Activated T-cell treated with anti-CD3 and anti-CD28 coated beads for 4 hours (primary cell): ENCODE data around the gene ANKRD29.
"Not testable (repeated sequence)": the region's sequence is repeated elsewhere in the genome, so short reads cannot be mapped to it uniquely, and the experiment has no call there.

ENCODE experiments used
- DNase-seq: peaks from one replicate; pipeline ENCODE4 v3.0.0-alpha.2; 2020

ANKRD29 gene

DNA sequence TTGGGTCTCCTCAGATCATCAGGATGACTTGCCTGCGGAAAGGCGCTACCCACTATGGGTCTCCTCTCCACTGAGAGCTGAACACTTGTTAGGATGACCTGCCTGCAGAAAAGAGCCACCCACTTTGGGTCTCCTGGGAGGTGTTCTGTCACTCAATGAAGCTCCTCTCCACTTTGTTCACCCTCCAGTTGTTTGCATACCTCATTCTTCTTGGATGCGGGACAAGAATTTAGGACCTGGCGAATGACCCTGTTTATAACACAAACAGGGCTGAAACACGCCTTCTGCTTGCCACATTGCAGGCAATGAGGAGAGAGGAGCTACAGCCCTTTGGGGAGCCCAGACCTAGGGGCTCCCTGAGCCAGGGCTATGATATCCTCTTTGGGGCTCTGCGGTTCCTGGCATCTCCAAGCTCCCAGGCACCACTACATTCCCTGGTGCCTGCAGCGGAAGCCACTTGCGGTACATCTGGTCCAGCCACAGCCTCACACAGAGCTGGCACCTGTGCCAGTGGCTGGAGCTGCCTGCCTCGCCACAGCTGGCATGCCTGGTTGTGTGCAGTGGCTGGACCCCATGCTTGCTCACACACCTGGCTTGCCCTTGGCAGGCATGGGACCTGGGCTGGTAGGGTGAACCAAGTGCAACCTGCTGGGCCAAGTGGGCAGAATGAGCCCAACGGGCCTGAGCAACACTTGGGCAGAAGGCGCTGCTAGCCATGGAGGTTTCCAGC is 20.6 kb downstream of the ANKRD29 start:
- no peak for DNase-seq

DNA sequence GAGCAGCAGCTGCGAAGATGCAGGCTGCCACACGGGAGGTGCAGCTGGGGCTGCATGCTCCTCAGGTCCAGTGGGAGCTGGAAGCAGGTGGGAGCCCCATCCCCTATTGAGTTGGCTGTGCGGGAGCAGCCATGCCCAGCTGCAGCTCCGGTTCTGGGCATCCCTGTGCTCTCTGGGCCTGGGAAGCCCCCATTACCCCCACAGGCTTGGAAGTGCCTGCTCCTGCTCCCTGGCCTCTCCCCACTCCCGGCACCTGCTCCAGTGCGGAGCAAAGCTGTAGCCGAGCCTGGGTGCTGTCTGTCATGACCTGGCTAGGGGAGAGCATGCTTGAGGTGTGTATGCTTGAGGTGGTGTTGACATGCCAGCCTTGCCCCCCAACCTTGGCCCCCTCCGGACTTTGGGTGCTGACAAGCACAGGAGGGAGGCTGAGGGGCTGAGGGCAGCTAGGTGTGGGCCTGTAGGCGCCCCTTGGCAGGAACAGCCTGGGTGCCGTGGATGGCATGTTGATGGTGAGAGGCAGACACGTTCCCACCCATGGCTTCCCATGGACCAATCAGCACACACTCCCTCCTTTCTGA is 21.5 kb downstream of the ANKRD29 start:
- no peak for DNase-seq

DNA sequence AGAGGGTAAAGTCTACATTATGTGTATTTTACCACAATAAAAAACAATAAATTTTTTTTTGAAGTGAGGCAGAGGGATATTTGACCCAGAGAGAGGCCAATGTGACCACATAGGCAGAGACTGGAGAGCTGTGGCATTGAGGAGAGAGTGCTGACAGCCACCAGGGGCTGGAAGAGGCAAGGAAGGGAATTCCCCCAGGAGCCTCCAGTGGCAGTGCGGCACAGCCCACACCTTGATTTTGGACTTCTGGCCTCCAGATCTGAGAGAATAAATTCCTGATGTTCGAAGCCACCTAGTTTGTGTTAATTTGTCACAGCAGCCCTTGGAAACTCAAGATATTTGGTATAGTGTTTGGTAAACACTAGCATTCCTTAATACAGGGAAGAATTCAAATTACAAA is 22.7 kb downstream of the ANKRD29 start:
- no peak for DNase-seq

DNA sequence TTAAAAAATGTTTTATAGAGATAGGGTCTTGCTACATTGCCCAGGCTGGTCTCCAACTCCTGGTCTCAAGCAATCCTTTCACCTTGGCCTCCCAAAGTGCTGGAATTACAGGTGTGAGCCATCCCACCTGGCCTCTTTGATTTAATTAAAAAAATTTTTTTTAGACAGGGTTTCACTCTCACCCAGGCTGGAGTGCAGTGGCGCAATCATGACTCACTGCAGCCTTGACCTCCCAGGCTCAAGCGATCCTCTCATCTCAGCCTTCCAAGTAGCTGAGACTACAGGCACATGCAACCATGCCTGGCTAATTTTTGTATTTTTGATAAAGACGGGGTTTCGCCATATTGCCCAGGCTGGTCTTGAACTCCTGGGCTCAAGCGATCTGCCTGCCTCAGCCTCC is 26.3 kb downstream of the ANKRD29 start:
- DNase-seq = not testable (repeated sequence)

DNA sequence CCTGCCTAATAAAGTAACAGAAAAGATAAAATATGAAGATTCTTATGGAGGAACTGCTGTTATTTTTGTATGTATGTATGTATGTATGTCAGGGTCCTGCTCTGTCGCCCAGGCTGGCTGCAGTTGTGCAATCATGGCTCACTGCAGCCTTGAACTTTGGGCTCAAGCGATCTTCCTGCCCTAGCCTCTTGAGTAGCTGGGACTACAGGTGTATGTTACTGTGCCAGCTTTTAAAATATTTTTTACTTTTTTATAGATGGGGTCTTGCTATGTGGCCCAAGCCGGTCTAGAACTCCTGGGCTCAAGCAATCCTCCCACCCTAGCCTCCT is 26.7 kb downstream of the ANKRD29 start:
- DNase-seq = no peak

DNA sequence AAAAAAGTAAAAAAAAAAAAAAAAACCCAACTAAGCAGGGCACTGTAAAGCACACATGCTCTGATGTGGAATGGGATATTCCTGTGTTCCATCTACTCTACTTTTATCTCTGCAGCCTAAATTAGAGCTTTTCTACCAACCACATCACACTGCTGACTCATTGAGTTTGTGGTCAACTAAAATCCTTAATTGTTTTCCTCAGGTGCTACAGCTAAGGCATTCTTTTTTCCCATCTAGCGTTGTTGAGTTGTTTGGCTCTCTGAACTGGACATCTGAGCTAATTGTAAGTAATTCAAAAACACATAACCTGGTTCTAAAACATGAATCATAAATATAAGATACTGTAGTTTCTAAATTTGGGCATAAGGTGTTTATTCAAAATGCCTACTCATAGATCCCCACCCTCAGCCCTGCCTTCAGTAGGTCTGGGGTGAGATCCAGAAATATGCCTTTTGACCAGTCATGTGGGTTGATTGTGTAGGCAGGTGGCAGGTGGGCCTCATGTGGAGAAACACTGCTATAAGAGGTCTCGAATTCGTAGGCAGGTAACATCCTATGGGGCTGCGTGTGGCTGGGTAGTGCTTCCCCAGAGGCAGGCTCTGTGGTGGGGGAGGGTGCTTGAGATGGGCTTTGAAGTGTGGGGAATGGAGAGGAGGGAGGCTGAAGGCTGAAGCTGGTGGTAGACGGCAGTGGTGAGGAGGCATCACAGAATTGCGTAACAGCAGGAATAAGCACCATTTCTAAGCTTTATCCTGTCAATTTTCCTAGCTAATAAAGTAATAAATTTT is 27.2 kb downstream of the ANKRD29 start:
- no peak for DNase-seq

DNA sequence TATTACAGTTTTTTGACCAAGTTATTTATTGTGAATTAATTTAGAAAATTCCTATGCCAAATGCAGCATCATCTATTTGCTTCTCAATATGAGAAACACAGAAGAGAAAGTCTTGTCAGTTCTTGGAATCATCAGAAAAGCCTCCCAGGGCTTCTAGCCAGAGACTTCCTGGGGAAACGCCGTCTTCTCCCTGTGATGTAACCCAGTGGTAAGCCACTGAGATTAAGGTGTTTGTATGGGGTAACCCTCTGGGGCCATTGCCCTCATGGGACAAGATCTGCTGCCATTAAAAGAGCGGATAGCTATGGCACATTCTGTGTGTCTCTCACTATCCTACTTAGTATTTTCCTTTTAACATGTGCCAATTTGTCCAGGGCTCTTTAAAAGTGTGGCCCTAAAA is 28.0 kb downstream of the ANKRD29 start:
- no peak for DNase-seq

DNA sequence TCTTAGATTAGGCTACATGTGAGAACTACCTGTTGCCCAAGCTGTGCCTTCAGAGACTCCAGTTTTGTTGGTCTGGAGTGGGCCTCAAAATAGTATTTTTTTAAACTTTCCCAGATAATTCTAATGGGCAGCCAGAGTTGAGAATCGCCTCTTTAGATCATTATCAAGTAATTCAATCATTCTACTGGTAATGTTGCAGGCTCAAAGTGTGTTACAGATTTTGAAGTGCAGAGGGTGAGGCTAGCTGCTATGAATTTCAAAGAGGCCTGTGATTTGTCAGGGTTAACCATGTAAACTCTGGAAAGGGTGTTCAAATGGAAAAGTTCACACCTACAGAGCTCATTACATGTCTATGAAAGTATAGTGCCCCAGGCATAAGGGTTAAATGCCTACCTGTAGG is 30.1 kb downstream of the ANKRD29 start:
- no peak for DNase-seq

DNA sequence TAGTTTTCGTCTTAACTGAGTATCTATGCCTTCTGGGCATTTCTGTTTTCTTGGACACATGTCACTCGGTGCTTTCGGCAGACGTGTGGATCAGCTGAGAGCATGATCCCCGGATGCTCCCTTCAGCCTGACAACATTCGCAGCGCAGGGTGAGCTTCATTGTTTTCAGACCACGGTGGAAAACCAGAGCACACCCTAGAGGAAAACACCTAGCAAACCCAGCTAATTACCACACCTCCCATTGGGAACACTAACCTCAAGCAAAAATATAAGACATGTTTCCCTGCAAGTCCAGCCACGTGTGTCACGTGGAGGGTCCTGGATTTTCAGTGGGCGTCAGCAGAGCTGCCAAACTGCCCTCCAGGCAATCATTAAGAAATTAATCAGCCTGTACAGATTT is 31.0 kb downstream of the ANKRD29 start:
- DNase-seq = no peak

DNA sequence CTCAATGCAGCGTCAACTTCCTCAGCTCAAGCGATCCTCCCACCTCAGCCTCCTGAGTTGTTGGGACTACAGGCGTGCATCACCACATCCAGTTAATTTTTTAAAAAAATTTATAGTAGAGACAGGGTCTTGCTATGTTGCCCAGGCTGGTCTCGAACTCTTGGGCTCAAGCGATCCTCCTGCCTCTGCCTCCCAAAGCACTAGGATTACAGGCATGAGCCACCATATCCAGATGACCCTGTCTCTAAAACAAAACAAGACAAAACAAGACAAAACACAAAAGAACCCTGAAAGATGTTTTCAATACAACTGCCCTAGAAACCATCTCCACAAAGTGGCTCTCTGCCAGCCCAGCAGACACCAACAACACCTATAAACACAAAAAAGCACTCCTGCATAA is 31.4 kb downstream of the ANKRD29 start:
- DNase-seq = no peak

DNA sequence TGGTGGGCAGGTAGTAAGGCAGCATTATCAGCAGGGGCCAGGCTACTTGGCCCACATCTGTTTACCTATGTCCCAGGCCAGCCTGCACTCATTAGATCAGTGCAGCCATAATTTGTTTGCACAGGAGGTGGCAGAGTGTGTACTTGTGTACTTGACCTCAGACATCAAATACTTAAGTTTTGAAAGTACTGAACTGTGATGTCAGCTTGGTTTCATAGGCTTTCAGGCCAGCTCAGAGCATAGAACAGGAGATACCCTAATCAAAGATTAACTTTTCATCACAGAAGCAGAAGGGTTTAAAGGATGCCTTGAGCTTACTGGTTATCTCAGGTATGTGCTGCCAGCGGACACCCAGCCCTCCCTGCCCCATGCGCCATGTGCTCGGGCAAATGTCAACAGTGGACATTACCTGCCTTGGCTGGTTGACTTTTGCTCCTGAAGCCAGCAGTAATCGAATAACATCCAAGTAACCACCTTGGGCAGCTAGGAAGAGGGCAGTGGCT is 33.2 kb downstream of the ANKRD29 start:
- DNase-seq = no peak

DNA sequence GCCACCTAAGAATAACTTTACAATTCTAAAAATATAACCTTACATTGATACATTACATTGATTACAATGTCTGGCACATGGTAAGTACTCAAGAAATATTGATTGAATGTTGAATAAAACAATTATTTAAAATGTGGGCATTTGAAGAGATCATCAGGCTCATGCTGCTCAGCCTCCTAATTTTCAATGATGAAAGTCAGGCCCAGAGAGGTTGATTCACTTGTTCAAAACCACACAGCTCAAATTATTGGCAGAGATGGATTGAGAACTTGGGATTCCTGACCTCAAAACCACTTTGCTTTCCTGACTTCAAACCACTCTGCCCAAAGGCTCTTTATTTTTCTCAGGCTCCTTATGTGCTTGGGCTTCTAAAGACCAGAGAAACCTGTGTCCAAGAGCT is 34.7 kb downstream of the ANKRD29 start:
- no peak for DNase-seq

DNA sequence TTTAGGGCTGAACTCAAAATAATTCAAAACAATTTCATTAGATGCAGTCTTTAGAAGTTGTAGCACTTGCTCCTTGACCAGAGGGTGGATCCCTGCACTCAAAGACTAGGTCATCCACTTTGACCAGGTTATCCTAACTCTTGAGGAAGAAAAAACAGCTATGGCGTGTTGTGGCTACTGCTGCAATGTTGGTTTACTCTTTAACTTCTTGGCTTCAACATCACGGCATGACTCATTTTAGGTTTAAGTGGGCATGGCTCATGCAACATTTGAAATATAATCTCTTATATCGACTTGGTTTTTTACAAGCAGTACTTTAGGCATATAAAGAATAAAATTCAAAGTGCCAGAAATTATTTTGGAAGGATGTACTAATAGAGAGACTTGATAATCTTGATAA is 35.4 kb downstream of the ANKRD29 start:
- no peak for DNase-seq

DNA sequence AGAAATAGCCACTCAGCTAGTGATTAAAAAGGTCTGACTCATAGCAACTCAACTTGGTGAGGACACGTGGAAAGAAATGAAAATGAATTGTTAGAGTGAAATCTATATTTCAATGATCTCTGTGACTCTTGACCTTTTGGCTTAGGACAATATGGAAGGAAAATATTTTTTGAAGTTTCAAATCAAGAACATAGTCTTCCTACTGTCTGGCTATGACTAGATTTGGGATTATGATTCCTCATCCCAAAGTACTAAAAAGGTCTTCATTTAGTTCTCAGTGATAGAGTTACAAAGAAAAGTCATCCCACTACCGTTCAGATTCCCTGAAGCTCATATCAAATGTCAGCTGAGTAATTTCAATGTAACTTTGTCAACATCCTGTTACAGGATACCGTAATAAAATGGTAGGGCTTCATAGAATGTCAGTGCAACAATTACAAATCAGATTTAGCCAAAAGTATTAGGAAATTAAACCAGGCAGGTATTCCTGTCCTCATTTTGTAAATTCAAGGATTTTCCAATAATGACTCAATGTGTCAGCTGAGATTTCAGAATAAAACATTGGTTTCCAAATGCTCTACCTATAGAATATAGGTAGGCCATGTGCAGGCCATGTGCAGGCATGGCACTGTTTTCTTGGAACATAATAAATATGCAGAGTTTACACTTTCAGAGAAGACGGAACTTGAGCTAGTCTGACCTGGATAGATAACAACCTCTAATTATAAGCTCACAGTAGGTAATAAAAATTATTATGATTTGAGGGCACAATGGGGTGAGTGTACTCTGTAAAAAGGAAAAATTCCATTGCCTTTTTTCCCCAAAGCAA is 36.0 kb downstream of the ANKRD29 start:
- DNase-seq = no peak

DNA sequence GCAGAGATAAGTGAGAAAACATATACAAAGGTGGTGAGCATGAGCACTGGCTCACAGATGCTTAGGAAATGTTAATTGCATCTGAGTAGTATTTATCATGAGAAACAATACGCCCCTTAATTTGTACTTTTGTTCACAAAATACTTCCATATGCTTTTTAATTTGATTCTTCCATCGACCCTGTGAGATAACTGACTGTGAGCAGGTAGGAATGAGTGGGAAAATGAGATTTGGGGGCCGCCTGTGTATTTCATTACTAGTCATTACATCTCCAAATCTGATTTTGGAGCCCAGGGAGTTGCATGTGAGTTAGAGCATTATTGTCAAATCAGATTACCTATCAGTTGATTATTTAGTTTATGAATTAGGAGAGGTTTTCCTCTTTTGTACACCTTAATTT is 39.7 kb downstream of the ANKRD29 start:
- no peak for DNase-seq

DNA sequence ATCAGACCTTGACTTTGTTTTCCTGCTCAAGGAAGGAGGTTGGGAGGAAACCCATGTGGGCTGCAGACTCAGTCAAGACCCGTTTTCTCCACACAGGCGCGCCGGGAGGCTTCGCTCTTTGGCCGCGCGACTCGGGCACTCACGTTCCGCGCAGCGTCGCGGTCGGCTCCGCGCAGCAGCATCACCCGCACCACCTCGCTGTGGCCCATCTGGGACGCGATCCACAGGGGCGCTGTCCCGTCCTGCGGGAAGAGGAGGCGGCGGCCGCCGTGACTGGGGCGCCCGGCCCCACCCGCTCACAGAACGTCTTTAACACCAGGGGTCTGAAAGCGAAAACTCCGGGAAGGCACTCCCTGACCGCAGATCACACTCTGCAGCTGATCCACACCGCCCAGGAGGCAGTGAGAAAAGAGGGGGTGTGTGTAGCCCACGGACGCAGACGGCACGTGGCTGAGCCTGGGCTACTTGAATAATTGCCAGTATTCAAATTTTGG is 43.3 kb downstream of the ANKRD29 start:
- no peak for DNase-seq

DNA sequence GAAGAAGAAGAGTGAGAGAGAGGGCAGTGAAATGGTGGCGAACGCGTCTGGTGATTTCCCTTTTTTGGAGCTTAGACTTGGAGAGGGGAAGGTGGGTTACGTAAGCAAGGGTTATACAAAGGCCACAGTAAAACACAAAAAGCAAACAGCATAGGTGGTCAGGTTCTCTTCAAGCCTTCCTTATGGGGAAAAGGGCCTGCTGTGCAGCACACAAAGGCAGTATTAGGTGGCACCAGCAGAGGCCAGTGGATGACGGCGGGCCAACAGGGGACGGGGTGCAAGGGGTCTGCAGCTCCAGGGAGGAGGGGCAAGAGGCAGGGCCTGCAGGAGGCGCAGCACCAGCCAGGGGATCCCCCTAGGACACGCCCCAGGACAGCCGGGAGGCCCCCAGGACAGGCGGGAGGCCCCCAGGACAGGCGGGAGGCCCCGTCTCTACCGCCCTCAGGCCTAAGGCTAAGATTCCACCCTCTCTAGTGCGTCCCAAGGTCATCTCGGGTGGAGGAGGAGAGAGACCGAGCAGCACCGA is 43.8 kb downstream of the ANKRD29 start:
- no peak for DNase-seq

DNA sequence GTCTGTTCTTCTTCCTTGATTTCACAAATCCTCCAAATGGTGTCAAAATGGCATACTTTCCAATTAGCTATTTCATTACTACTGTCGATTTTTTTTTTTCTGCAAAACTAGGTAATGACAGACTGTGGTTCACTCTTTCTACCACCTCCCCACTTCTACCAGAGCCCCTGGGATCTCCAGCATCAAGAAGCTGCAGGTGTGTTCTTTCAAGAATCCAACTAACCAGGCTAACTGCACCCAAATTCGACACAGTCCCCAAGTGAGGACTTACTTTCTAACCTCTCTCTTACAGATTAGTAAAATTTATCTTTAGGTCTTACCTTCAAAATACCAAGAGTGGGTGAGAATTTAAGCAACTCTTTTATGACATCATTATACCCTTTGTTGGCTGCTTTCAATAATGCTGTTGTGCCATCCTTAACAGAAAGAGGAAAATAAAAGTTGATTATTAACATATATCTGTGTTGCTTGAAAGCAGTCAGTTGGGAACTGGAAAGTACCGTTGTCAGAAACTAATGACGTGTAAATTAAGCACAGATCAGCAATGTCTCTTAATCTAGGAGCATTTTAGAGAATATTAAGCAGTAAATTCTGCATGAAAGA is 45.2 kb downstream of the ANKRD29 start:
- no peak for DNase-seq

DNA sequence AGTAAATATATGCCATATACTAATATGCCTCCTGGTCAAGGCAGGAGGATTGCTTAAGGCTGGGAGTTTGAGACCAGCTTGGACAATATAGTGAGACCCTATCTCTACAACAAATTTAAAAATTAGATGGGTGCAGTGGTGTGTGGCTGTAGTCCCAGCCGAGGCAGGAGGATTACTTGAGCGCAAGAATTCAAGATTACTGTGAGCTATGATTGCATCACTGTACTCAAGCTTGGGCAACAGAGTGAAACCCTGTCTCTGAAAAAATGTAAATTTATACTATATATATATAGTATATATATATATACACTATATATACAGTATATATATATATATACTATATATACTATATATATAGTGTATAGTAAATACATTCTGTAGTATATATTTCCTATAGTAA is 46.5 kb downstream of the ANKRD29 start:
- DNase-seq = no peak

DNA sequence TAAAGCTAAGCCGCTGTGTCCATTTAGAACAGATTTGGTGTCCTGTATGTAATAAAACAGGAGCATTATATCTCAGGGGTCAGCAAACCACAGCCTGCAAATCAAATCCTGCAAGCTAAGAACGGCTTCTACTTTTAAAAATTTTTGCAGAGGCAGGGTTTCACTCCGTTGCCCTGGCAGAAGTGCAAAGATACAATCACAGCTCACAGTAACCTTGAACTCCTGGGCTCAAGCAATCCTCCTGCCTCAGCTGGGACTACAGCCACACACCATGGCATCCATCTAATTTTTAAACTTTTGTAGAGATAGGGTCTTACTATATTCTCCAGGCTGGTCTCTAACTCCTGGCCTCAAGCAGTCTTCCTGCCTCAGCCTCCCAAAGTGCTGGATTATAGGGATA is 47.8 kb downstream of the ANKRD29 start:
- no peak for DNase-seq

DNA sequence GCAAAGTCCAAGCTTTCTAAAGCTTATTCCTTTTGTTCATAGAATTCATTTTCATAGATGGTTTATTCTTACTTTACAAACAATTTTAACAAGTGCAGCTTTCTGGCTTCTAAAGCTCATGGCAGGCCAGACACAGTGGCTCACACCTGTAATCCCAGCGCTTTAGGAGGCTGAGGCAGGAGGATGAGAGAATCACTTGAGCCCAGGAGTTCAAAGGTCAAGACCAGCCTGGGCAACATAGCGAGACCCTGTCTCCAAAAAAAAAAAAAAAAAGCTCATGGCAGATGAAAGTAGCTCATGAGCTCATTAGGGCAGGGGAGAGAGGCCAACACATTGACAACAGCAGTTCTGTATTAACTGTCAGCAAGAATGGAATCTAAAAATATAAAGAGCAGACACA is 48.3 kb downstream of the ANKRD29 start:
- DNase-seq = no peak

DNA sequence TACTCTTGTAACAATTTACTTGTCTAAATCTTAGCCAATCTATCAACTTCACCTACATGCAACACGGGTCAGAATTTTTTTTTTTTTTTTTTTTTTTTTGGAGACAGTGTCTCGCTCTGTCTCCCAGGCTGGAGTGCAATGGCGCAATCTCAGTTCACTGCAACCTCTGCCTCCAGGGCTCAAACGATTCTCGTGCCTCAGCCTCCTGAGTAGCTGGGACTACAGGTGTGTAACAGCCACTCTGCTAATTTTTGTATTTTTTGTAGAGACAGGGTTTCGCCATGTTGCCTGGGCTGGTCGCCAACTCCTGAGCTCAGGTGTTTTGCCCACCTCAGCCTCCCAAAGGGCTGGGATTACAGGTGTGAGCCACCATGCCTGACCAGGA is 49.6 kb downstream of the ANKRD29 start:
- not testable (repeated sequence) for DNase-seq
